H1 (cell line): ENCODE measurements around the gene OCLN. TPM values are rescaled to one million over a fixed set of nuclear protein-coding genes. Genes with fewer than 3 reads are reported as not detected.
"Not testable (repeated sequence)": the region's sequence is repeated elsewhere in the genome, so short reads cannot be mapped to it uniquely, and the experiment has no call there.

Source experiments
- CTCF ChIA-PET: fragments of 300-600 bp; sonication (Branson Sonifier 250); formaldehyde crosslinking; loops from one replicate; lab custom pipeline; 2021; ENCODE audit not compliant: partially characterized antibody; lab: Charles Lee
- POLR2A ChIA-PET: fragments of 300-600 bp; sonication (Branson Sonifier 250); formaldehyde crosslinking; loops from one replicate; lab custom pipeline; 2021; ENCODE audit warnings: inconsistent platforms; ENCODE audit not compliant: partially characterized antibody; lab: Charles Lee
- DNase-seq, 2 experiments: peaks; one replicate each; pipeline versions ENCODE4 v3.0.0 to v3.0.0-alpha.2; 2010 to 2022; ENCODE audit warnings: low spot score in 2 of 2, low read depth in 1 of 2, mixed read lengths in 1 of 2
- FAIRE-seq: peaks from 2 replicates; lab custom pipeline; 2011; peaks lifted over from hg19 to GRCh38; lab: Jason Lieb, UNC
- H2AFZ ChIP-seq: 2 replicates; pipeline ENCODE4 v1.8.1; 2012; ENCODE audit warnings: low read length, inconsistent platforms
- H2AK5ac ChIP-seq: 2 replicates; pipeline ENCODE4 v1.6.1; 2013; ENCODE audit warnings: low read depth, low read length
- H2BK120ac ChIP-seq: replicated peaks from 2 replicates; pipeline ENCODE3; 2013; ENCODE audit warnings: low read depth, low read length, inconsistent platforms
- H2BK12ac ChIP-seq: 2 replicates; pipeline ENCODE4 v1.6.1; 2013; ENCODE audit warnings: low read depth, low read length
- H2BK15ac ChIP-seq: 2 replicates; pipeline ENCODE4 v1.6.1; 2013; ENCODE audit warnings: low read length
- H2BK20ac ChIP-seq: 2 replicates; pipeline ENCODE4 v1.6.1; 2013; ENCODE audit warnings: low read length
- H2BK5ac ChIP-seq: 2 replicates; pipeline ENCODE4 v1.6.1; 2013; ENCODE audit warnings: low read depth, low read length
- H3K14ac ChIP-seq: 2 replicates; pipeline ENCODE4 v1.6.1; 2013; ENCODE audit warnings: inconsistent platforms; ENCODE audit not compliant: insufficient read length
- H3K18ac ChIP-seq: 2 replicates; pipeline ENCODE4 v1.6.1; 2013; ENCODE audit warnings: low read length; ENCODE audit errors: extremely low read depth
- H3K23ac ChIP-seq: 2 replicates; pipeline ENCODE4 v1.6.1; 2013; ENCODE audit warnings: inconsistent platforms; ENCODE audit not compliant: insufficient read length
- H3K23me2 ChIP-seq: 2 replicates; pipeline ENCODE4 v1.6.1; 2013; ENCODE audit warnings: low read depth, low read length
- H3K27ac ChIP-seq: 2 replicates; pipeline ENCODE4 v1.6.1; 2011; ENCODE audit warnings: low read depth, low read length, inconsistent platforms
- H3K27me3 ChIP-seq, 4 experiments: replicated peaks in 1 of 4; 1 replicate in 1 of 4; 2 replicates in 3 of 4; pipeline versions ENCODE4 v1.6.1 to v1.8.1; 2011 to 2013; ENCODE audit warnings: low read length in 3 of 4, mild to moderate bottlenecking in 3 of 4, inconsistent platforms in 2 of 4, mixed read lengths in 2 of 4, moderate library complexity in 1 of 4; ENCODE audit not compliant: control insufficient read depth in 3 of 4, insufficient read depth in 3 of 4; ENCODE audit errors: extremely low read depth in 1 of 4
- H3K36me3 ChIP-seq, 4 experiments: 2 replicates each; pipeline versions ENCODE4 v1.6.1 to v1.8.1; 2011 to 2013; ENCODE audit warnings: mild to moderate bottlenecking in 4 of 4, low read length in 3 of 4, moderate library complexity in 2 of 4, control low read depth in 1 of 4, inconsistent platforms in 1 of 4; ENCODE audit not compliant: insufficient read depth in 4 of 4, control insufficient read depth in 2 of 4
- H3K4ac ChIP-seq: replicated peaks from 2 replicates; pipeline ENCODE3; 2013; ENCODE audit warnings: low read length, low read depth, mixed read lengths, inconsistent platforms; ENCODE audit not compliant: insufficient read length
- H3K4me1 ChIP-seq, 4 experiments: replicated peaks in 1 of 4; 1 replicate in 1 of 4; 2 replicates in 3 of 4; pipeline versions ENCODE4 v1.6.1 to v1.8.1; 2011 to 2013; ENCODE audit warnings: low read length in 3 of 4, inconsistent platforms in 2 of 4, mixed read lengths in 1 of 4; ENCODE audit not compliant: insufficient read depth in 4 of 4, control insufficient read depth in 3 of 4
- H3K4me2 ChIP-seq, 2 experiments: 2 replicates each; pipeline versions ENCODE4 v1.6.1 to v1.8.1; 2011 to 2013; ENCODE audit warnings: low read depth in 2 of 2, low read length in 2 of 2, control low read depth in 1 of 2, inconsistent platforms in 1 of 2, mild to moderate bottlenecking in 1 of 2; ENCODE audit not compliant: insufficient read depth in 1 of 2
- H3K4me3 ChIP-seq, 4 experiments: fragments of 200-600, 300-600 bp in 1 of 4; sonication (generic), shearing (Covaris generic), sonication (Bioruptor Twin) in 1 of 4; 2 replicates each; pipeline versions ENCODE4 v1.5.1 to v1.8.1; 2011 to 2016; ENCODE audit warnings: low read length in 4 of 4, low read depth in 3 of 4, control low read depth in 2 of 4, inconsistent platforms in 2 of 4, mild to moderate bottlenecking in 2 of 4, mixed read lengths in 1 of 4, moderate library complexity in 1 of 4; ENCODE audit not compliant: insufficient read depth in 2 of 4; ENCODE audit errors: extremely low read depth in 1 of 4
- H3K56ac ChIP-seq: replicated peaks from 2 replicates; pipeline ENCODE3; 2013; ENCODE audit warnings: low read depth, mild to moderate bottlenecking, mixed read lengths, low read length, inconsistent platforms; ENCODE audit not compliant: insufficient read length
- H3K79me1 ChIP-seq: 2 replicates; pipeline ENCODE4 v1.6.1; 2013; ENCODE audit warnings: low read depth, low read length, control low read depth
- H3K79me2 ChIP-seq, 2 experiments: 2 replicates each; pipeline versions ENCODE4 v1.6.1 to v1.8.1; 2012 to 2013; ENCODE audit warnings: low read length in 2 of 2, mild to moderate bottlenecking in 2 of 2, inconsistent platforms in 1 of 2; ENCODE audit not compliant: insufficient read depth in 2 of 2, control insufficient read depth in 1 of 2
- H3K9ac ChIP-seq, 4 experiments: replicated peaks in 1 of 4; 1 replicate in 1 of 4; 2 replicates in 3 of 4; pipeline versions ENCODE4 v1.6.1 to v1.8.1; 2011 to 2013; ENCODE audit warnings: low read depth in 3 of 4, low read length in 3 of 4, control low read depth in 2 of 4, mild to moderate bottlenecking in 2 of 4, moderate library complexity in 2 of 4, inconsistent platforms in 1 of 4; ENCODE audit errors: extremely low read depth in 1 of 4
- H3K9me3 ChIP-seq, 2 experiments: 2 replicates each; pipeline versions ENCODE4 v1.6.1 to v1.8.1; 2012 to 2013; ENCODE audit warnings: mild to moderate bottlenecking in 2 of 2, moderate library complexity in 2 of 2, control low read depth in 1 of 2, inconsistent platforms in 1 of 2, low read depth in 1 of 2, low read length in 1 of 2, mixed read lengths in 1 of 2; ENCODE audit not compliant: insufficient read depth in 2 of 2
- H4K20me1 ChIP-seq, 2 experiments: replicated peaks in 1 of 2; 2 replicates each; pipeline versions ENCODE3 to v1.8.1; 2011 to 2013; ENCODE audit warnings: inconsistent platforms in 2 of 2, low read length in 2 of 2, mild to moderate bottlenecking in 1 of 2; ENCODE audit not compliant: insufficient read depth in 2 of 2, control insufficient read depth in 1 of 2
- H4K5ac ChIP-seq: 2 replicates; pipeline ENCODE4 v1.6.1; 2013; ENCODE audit warnings: low read length, low read depth, mixed read lengths, inconsistent platforms; ENCODE audit not compliant: insufficient read length
- H4K8ac ChIP-seq: 2 replicates; pipeline ENCODE4 v1.8.0; 2013; ENCODE audit warnings: mild to moderate bottlenecking, moderate library complexity, low read length, inconsistent platforms; ENCODE audit not compliant: insufficient read depth; ENCODE audit errors: extremely low read depth
- H4K91ac ChIP-seq: replicated peaks from 2 replicates; pipeline ENCODE3; 2013; ENCODE audit warnings: low read length, mixed read lengths, inconsistent platforms; ENCODE audit not compliant: insufficient read length
- whole genome bisulfite sequencing, 2 experiments: shearing (Covaris generic) in 1 of 2; methylation state at CpG; one replicate each; pipeline versions ENCODE4 v1.1.6 to v1.1.7; 2013 to 2015; ENCODE audit warnings: low lambda C conversion rate in 2 of 2, mixed read lengths in 2 of 2, inconsistent platforms in 1 of 2, low coverage in 1 of 2, missing lambda C conversion rate in 1 of 2; ENCODE audit not compliant: insufficient replicate concordance in 2 of 2, insufficient coverage in 1 of 2, insufficient read length in 1 of 2; ENCODE audit errors: extremely low coverage in 1 of 2, missing lambda C conversion rate in 1 of 2; 5-methylcytosine and 5-hydroxymethylcytosine counted together
- polyA plus RNA-seq, 7 experiments: library from polyadenylated mRNA; depleted of rRNA in 3 of 7; stranded (reverse) in 5 of 7; unstranded in 2 of 7; fragments of >200 nt in 5 of 7; fragments of 200-250 nt in 2 of 7; gene quantifications; 1 replicate in 5 of 7; 2 replicates in 1 of 7; 4 replicates in 1 of 7; pipeline versions ENCODE4 v1.2.1 to v1.2.3, GENCODE V29; 2011 to 2013; ENCODE audit warnings: missing spikeins in 2 of 7, mixed read lengths in 2 of 7
- total RNA-seq: library from RNA; stranded (reverse); fragmentation: NEBNext Ultra II Directional; extraction: Animal tissue kit (Norgen Biotek cat#: 25700); gene quantifications from 2 replicates; pipeline ENCODE4 v1.2.1, GENCODE V29; 2021

The OCLN gene
- total and polyA plus RNA-seq, 2 of the 8 experiments (the other 6 are each of a cell fraction or from before 2014, with no cell fraction given), result 27.9 to 85.5 TPM

DNA sequence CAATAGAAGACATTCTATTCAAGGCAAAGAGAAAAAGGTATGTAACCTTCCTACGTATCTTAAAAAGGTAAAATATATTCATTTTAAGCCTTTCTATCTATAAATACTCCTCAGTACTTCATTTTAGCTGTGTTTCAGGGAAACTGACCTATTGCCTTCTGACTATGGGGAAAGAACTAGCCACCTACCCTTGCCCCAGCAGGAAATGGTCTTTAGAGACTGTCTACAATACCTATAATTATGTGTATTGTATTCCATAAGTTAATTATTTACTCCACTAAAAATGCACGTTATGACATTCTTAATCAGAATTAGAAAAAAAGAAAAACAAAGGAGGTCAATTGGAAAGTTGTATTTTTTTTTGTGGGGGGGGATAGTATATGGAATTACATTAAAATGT lies 73.6 kb downstream of the OCLN start:
- H2BK15ac ChIP-seq, H3K56ac ChIP-seq, H3K18ac ChIP-seq, H3K27ac ChIP-seq, H3K4ac ChIP-seq, FAIRE-seq, CTCF ChIA-PET, H3K14ac ChIP-seq, H4K8ac ChIP-seq, DNase-seq, H3K9ac ChIP-seq, H3K36me3 ChIP-seq, H3K23ac ChIP-seq, H4K91ac ChIP-seq, H3K4me2 ChIP-seq, H3K23me2 ChIP-seq, H3K79me2 ChIP-seq, H2AFZ ChIP-seq, H2BK12ac ChIP-seq, POLR2A ChIA-PET, H2BK20ac ChIP-seq, H3K27me3 ChIP-seq, H3K4me3 ChIP-seq, H2AK5ac ChIP-seq, H4K20me1 ChIP-seq, H2BK5ac ChIP-seq, H2BK120ac ChIP-seq, H4K5ac ChIP-seq, H3K9me3 ChIP-seq, H3K79me1 ChIP-seq, H3K4me1 ChIP-seq: not testable (repeated sequence)
- WGBS, 2 experiments, result 84% methylated on average over 2 of the region's 2 CpGs; no CpG with 5 or more reads in 1 of the 2 experiments

DNA sequence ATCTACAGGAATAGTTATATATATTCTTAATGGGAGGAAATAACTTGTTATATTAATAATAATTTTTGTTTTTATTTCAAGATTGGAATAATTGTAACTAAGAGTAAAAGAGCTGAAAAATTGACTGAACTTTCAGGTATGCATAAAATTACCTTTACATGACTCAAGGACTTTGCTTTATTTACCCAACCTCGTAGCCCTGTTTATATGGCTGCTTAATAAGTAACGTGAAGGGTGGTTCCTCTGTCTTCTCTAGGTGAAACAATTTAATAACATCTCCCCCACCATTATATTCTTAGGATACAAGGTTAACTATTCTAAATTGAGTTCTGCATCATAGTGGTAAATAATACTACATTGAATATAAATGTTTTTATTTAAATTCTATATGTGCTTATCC lies 75.5 kb downstream of the OCLN start:
- CTCF ChIA-PET, H3K4me3 ChIP-seq, H3K14ac ChIP-seq, H2BK12ac ChIP-seq, H2BK20ac ChIP-seq, DNase-seq, H3K23ac ChIP-seq, H2BK120ac ChIP-seq, H2AFZ ChIP-seq, H2AK5ac ChIP-seq, H3K9ac ChIP-seq, H3K56ac ChIP-seq, FAIRE-seq, H3K27me3 ChIP-seq, H4K8ac ChIP-seq, H4K91ac ChIP-seq, H3K27ac ChIP-seq, H3K36me3 ChIP-seq, H3K4ac ChIP-seq, H4K5ac ChIP-seq, H3K4me2 ChIP-seq, H2BK5ac ChIP-seq, H3K4me1 ChIP-seq, POLR2A ChIA-PET, H3K79me1 ChIP-seq, H3K18ac ChIP-seq, H3K23me2 ChIP-seq, H4K20me1 ChIP-seq, H3K79me2 ChIP-seq, H2BK15ac ChIP-seq, H3K9me3 ChIP-seq: not testable (repeated sequence)
- WGBS, 2 experiments, result no CpG with 5 or more reads among the region's 2 CpGs
